Lower leg skin (tissue), 4 donors: ENCODE results near the gene CLIC3. TPM values are rescaled to one million over a fixed set of nuclear protein-coding genes. Genes with fewer than 3 reads are reported as not detected.

ENCODE experiments used
- DNase-seq, 2 donors: peaks; one replicate each; pipeline ENCODE4 v3.0.0-alpha.2; 2019; ENCODE audit warnings: low spot score in 2 of 2
- H3K4me3 ChIP-seq: fragments of 200-600 bp; sonication (generic); 2 replicates; pipeline ENCODE4 v1.5.1; 2017; ENCODE audit warnings: mild to moderate bottlenecking, low read depth; ENCODE audit not compliant: poor library complexity, severe bottlenecking
- POLR2A ChIP-seq, 2 donors: fragments of 450-650 bp; IDR thresholded peaks; one replicate each; pipeline ENCODE4 v1.6.1; 2016 to 2017; ENCODE audit warnings: antibody characterized with exemption in 2 of 2, mild to moderate bottlenecking in 1 of 2, moderate library complexity in 1 of 2
- WGBS, 2 donors: methylation state at CpG; one replicate each; pipeline ENCODE4 v1.1.5; 2018; 5-methylcytosine and 5-hydroxymethylcytosine counted together
- intact Hi-C: fragments of 100-400 bp; cut with DNase I; formaldehyde crosslinking; loops from one replicate; pipeline ENCODE4 v1.15.0; 2023; ENCODE audit warnings: low total_unique reads
- total RNA-seq, 4 donors: library from RNA; depleted of rRNA; stranded (reverse); fragments of >200 nt; gene quantifications; one replicate each; pipeline ENCODE4 v1.1.0, GENCODE V29; 2016
- TF ChIP-seq, protein P1 (sequence below), 3 donors: fragments of 450-650 bp; IDR thresholded peaks; one replicate each; pipeline ENCODE4 v1.5.1; 2016; ENCODE audit warnings: antibody characterized with exemption in 3 of 3, mild to moderate bottlenecking in 3 of 3, moderate library complexity in 2 of 3

CLIC3 gene
- total RNA-seq, 4 donors from 2014 or later: 114 to 328 (median 163) TPM

DNA sequence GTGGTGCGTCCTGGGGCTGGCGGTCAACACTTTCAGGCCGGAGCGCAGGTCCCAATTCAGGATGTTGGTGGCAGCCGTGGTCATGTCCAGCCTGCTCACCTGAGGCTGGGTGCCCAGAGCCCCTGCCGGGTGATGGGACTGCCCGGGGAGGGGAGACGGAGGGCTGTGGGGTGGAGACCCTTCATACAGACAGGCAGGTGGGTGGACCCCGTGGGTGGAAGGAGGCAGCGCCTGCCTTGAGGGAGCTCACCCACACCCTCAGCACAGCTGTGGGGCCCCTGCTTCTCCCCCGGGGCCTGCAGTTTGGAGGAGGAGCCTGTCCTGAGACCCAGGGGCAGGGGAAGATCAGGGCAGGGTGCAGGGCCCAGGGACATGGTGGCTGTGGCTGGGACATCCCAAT lies 26.0 kb downstream of the CLIC3 start:
- no peak for DNase-seq
- 85 to 89% methylated on average over 9 to 10 of the region's 11 CpGs for WGBS, 2 donors
- H3K4me3 ChIP-seq: no peak overlapping the region
- intact Hi-C loops: no loop called here
- TF ChIP-seq, protein P1, sequence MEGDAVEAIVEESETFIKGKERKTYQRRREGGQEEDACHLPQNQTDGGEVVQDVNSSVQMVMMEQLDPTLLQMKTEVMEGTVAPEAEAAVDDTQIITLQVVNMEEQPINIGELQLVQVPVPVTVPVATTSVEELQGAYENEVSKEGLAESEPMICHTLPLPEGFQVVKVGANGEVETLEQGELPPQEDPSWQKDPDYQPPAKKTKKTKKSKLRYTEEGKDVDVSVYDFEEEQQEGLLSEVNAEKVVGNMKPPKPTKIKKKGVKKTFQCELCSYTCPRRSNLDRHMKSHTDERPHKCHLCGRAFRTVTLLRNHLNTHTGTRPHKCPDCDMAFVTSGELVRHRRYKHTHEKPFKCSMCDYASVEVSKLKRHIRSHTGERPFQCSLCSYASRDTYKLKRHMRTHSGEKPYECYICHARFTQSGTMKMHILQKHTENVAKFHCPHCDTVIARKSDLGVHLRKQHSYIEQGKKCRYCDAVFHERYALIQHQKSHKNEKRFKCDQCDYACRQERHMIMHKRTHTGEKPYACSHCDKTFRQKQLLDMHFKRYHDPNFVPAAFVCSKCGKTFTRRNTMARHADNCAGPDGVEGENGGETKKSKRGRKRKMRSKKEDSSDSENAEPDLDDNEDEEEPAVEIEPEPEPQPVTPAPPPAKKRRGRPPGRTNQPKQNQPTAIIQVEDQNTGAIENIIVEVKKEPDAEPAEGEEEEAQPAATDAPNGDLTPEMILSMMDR (IDR thresholded peaks at IDR 0.05): no peak
- no peak for TF ChIP-seq POLR2A (IDR thresholded peaks at IDR 0.05)

DNA sequence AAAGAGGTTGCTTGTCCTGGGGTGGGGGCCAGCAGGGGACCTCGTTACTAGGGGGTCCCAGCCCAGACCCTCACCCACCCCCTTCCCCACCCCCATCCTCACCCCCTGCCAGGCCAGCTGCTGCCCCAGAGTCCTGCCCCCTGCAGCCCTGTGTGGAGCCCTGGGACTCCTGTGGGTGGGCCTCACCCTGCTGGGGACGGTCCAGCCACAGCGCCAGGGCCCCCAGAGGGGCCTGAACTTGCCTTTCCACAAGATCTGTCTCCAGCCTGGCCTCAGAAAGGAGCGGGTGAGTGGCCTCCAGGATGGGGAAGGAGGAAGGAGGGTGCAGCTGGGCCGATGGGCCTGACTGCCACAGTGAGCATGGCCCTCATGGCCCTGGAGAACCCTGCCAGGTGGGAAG lies 26.6 kb downstream of the CLIC3 start:
- DNase-seq: no peak
- 75 to 88% methylated on average over 5 of the region's 5 CpGs for WGBS, 2 donors
- TF ChIP-seq, protein P1 (IDR thresholded peaks at IDR 0.05): no peak
- TF ChIP-seq POLR2A (IDR thresholded peaks at IDR 0.05): no peak
- intact Hi-C loops: no loop called here
- H3K4me3 ChIP-seq: no peak overlapping the region

GRCh38 chr9:136969150-136969549 lies 27.2 kb downstream of the CLIC3 start:
- DNase-seq: no peak
- 74% methylated on average over 13 to 17 of the region's 17 CpGs for WGBS, 2 donors
- no peak overlapping the region for H3K4me3 ChIP-seq
- intact Hi-C loops: no loop called here
- TF ChIP-seq POLR2A (IDR thresholded peaks at IDR 0.05): no peak
- TF ChIP-seq, protein P1 (IDR thresholded peaks at IDR 0.05): no peak

- DNase-seq: no peak
- no peak for TF ChIP-seq POLR2A (IDR thresholded peaks at IDR 0.05)
- TF ChIP-seq, protein P1 (IDR thresholded peaks at IDR 0.05): no peak
- intact Hi-C loops: no loop called here
- 77 to 78% methylated on average over 15 to 17 of the region's 17 CpGs for WGBS, 2 donors
- no peak overlapping the region for H3K4me3 ChIP-seq
These were observed 27.8 kb downstream of the CLIC3 start for GRCh38 chr9:136968333-136969127.

DNA sequence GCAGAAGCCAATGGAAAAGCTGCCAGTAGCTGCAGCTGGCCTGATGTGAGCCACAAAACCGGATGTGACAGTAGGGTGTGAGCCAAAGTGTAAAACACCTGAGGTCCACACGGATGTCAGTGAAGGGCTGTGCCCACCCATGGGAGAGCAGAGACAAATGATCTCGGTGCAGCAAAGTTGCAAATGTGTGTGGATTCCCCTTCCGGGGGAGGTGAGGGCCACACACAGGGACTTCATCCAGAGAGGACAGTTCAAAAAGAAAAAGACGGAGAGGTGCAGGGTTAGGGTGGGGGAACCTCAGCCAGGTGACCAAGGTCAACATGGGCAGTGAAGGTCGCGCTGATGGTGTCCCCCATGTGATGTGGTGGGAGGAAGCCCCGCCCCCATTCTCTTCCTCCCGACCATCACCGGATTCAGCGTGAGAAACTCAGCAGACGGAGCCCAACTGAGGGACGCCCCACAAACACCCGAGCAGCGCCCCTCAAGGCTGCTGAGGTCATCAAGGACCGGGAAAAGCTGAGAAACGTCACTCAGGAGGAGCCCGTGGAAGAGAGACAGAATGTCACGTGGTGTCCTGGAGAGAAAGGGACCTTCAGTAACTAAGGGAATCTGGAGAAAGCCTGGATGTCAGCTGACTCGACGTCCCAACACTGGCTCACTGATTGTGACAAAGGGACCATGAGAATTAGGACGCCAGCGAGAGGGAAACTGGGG lies 30.4 kb downstream of the CLIC3 start:
- 17 to 31% methylated on average over 19 to 23 of the region's 23 CpGs for WGBS, 2 donors
- DNase-seq: no peak
- TF ChIP-seq POLR2A (IDR thresholded peaks at IDR 0.05): no peak
- TF ChIP-seq, protein P1 (IDR thresholded peaks at IDR 0.05): no peak
- intact Hi-C loops: no loop called here
- no peak overlapping the region for H3K4me3 ChIP-seq
